ENCODE results near the gene DCAF6.
"Not testable (repeated sequence)": the region's sequence is repeated elsewhere in the genome, so short reads cannot be mapped to it uniquely, and the experiment has no call there.

DCAF6 gene

GRCh38 chr1:167924102-167924501, 12.4 kb upstream of the DCAF6 start:
- DNase-seq, result no peak

- DNase-seq, result no peak
Observed at GRCh38 chr1:167924543-167925231, 11.8 kb upstream of the DCAF6 start.

GRCh38 chr1:167926486-167926997, 9.9 kb upstream of the DCAF6 start:
- no peak for DNase-seq

GRCh38 chr1:167927046-167927754, 9.3 kb upstream of the DCAF6 start:
- DNase-seq, result no peak

- DNase-seq, result no peak
Observed at GRCh38 chr1:167928457-167928852, 8.0 kb upstream of the DCAF6 start.

GRCh38 chr1:167928919-167929318, 7.6 kb upstream of the DCAF6 start:
- DNase-seq, result not testable (repeated sequence)

- DNase-seq, result no peak
Observed at GRCh38 chr1:167929725-167930124, 6.8 kb upstream of the DCAF6 start.

GRCh38 chr1:167933788-167934187, 2.7 kb upstream of the DCAF6 start:
- DNase-seq, result no peak

- peak; percentile 59 for DNase-seq
Observed at GRCh38 chr1:167934426-167935215, 1.9 kb upstream of the DCAF6 start.

- DNase-seq, result peak; percentile 75
Observed at GRCh38 chr1:167935216-167936067, 1.0 kb upstream of the DCAF6 start.

GRCh38 chr1:167936930-167937708, 636 bp downstream of the DCAF6 start, which contains the start of gene MPC2:
Gene MPC2, minus strand, starts transcription at chr1:167937072. Its CDS starts 1,231 bp downstream, at chr1:167935841.
- peak; percentile 67 for DNase-seq

- DNase-seq, result no peak
Observed at GRCh38 chr1:167937709-167938010, 1.2 kb downstream of the DCAF6 start.

- no peak for DNase-seq
Observed at GRCh38 chr1:167938080-167938636, 1.7 kb downstream of the DCAF6 start.

- no peak for DNase-seq
Observed at GRCh38 chr1:167940264-167940663, 3.8 kb downstream of the DCAF6 start.

GRCh38 chr1:167943541-167943940, 7.1 kb downstream of the DCAF6 start:
- DNase-seq, result no peak

GRCh38 chr1:167947733-167948132, 11.2 kb downstream of the DCAF6 start:
- no peak for DNase-seq

GRCh38 chr1:167949785-167950184, 13.3 kb downstream of the DCAF6 start:
- DNase-seq, result no peak

GRCh38 chr1:167950569-167950968, 14.1 kb downstream of the DCAF6 start:
- DNase-seq, result no peak

GRCh38 chr1:167955915-167956314, 19.4 kb downstream of the DCAF6 start:
- DNase-seq, result no peak

GRCh38 chr1:167957710-167958109, 21.2 kb downstream of the DCAF6 start:
- DNase-seq, result no peak

GRCh38 chr1:167964646-167965045, 28.2 kb downstream of the DCAF6 start:
- DNase-seq, result no peak
